GM21447 (cell line): Measurements from ENCODE around the gene ASF1A.
A peak's percentile ranks its signal among the peaks of the same experiment; 100 is the strongest.
"Not testable (repeated sequence)": the region's sequence is repeated elsewhere in the genome, so short reads cannot be mapped to it uniquely, and the experiment has no call there.

ENCODE experiments used
- ATAC-seq: cut with Tn5 transposase; IDR thresholded peaks from one replicate; pipeline ENCODE4 v1.9.1; 2021; ENCODE audit not compliant: unreplicated experiment

The ASF1A gene

GRCh38 chr6:118893807-118894424 is at the start of gene ASF1A:
Gene ASF1A (plus strand): TSS chr6:118894152. CDS start chr6:118894414, 262 bp downstream.
- ATAC-seq = peak; percentile 78

DNA sequence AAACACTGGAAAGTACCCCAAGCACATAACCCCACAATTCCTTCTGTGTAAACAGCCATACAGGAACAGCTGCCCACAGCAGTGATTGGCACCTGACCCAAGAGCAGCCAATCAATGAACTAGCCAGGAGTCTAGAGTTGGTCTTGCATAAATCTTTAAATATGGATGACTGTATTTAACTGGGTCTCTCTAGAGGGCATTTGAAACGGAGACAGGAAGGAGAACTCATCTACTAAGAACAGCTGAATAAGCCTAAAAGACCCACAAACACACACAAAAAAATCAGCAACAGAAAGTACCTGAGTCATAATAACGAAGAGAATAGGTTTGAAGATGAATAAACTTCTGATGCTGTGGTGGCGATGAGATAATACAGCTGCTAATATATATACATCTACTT is 49.0 kb upstream of the ASF1A start:
- ATAC-seq = no peak

GRCh38 chr6:118853408-118853807 is 40.5 kb upstream of the ASF1A start:
- no peak for ATAC-seq

DNA sequence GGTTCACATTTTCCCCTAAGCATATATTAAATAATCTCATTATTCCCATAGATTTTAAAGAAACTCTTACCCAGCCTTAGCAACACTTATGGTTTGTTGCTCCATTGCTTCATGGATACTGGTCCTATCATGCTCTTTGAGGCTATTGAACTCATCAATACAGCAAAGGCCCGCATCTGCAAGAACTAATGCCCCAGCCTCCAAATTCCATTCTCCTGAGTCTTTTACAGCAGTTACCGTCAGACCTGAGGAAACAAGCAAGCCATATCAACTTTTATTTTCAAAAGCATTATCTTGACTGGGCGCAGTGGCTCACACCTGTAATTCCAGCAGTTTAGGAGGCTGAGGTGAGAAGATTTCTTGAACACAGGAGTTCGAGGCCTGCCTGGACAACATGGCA is 37.7 kb upstream of the ASF1A start:
- no peak for ATAC-seq

DNA sequence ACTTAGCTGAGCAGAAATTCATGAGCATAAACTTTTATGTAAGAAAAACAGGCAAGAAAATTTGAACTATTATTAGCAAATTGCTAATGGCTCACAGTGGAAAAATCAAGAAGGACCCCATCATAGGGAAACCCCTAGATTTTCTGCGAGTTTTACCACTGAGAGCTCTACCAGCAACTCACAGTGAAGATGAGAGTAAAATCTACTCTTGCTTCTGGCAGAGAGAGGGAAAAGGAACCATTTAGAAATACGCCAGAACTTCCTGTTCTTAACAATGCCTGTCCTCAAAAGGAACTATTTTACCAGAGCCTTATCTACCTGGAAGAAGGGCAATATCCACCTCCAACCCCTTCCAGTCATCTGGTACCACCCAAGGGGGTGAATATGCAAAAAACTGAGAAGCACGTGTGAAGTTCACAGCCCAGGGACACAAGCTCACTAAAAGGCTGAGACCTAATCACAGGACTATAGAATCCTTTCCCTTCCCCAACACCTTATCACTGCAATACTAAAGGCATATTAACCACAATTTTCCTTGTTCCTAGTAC is 34.4 kb upstream of the ASF1A start:
- ATAC-seq = peak; percentile 59

GRCh38 chr6:118860363-118860762 is 33.6 kb upstream of the ASF1A start:
- ATAC-seq = no peak

DNA sequence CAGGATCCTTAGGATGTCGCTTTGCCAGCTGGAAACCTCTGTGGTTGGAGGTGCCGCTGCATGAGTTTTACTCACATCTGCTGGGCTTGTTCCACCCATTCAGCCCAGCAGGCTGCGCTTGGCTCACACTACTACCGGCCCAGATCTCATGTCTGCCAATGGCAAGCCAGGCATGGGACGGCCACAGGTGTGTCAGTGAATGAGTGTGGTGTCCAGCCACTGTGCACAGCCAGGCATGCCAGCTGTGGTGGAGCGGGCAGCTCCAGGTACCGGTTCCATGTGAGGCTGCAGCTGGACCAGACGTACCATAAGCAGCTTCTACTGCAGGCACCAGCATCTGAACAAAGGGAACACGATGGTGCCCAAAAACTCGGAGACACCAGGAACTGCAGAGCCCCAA is 33.1 kb upstream of the ASF1A start:
- no peak for ATAC-seq

GRCh38 chr6:118862443-118862842 is 31.5 kb upstream of the ASF1A start:
- no peak for ATAC-seq

- ATAC-seq = no peak
Observed at GRCh38 chr6:118864341-118865099, 29.4 kb upstream of the ASF1A start.

DNA sequence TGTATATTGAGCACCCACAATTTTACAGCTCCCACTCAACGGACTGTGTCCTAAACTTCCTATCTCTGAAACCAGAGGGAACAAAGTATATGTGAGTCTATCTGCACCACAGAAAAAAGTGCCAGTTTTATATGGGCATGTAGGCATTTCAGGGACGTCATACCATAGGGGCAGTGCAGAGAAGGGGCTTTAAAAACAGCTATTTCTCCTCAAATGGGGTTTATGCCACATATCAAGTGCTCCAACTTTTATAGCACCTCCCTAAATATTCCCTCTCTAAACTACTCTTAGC is 28.9 kb upstream of the ASF1A start:
- no peak for ATAC-seq

DNA sequence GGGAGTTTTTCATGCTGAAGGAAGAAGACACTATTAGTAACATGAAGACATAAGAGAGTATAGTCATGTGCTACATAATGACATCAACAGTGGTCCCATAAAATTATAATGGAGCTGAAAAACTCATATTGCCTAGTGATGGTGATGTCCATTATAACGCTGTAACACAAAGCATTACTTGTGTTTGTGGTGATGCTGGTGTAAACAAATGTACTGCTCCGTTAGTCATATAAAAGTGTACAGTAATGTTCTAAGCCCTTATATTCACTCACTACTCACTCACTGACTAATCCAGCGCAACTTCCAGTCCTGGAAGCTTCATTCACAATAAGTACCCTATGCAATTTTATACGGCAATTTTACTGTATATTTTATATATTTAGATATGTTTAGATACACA is 26.8 kb upstream of the ASF1A start:
- no peak for ATAC-seq

- not testable (repeated sequence) for ATAC-seq
Observed at GRCh38 chr6:118868901-118869300, 25.1 kb upstream of the ASF1A start.

GRCh38 chr6:118869350-118869749 is 24.6 kb upstream of the ASF1A start:
- ATAC-seq = no peak

DNA sequence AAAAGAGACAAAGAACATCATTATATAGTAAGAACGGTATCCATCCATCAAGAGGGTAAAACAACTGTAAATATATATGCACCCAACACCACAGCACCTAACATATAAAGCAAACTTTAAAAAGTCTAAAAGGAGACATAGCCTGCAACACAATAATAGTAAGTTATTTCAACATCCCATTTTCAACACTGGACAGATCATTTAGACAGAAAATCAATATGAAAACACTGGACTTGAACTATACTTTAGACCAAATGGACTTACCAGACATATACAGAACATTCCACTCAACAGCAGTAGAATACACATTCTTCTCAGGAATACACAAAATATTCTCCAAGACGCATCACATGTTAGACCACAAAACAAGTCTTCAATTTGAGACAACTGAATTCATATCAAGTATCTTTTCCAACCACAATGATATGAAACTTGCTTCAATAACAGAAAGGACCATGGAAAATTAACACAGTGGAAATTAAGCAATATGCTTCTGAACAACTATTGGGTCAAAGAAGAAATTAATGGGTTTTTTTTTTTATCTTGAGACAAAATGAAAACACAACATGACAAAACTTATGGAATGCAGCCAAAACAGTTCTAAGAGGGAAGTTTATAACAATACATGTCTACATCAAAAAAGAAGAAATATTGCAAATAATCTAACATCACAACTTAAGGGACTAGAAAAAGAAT is 23.9 kb upstream of the ASF1A start:
- no peak for ATAC-seq

- no peak for ATAC-seq
Observed at GRCh38 chr6:118871331-118871730, 22.6 kb upstream of the ASF1A start.

DNA sequence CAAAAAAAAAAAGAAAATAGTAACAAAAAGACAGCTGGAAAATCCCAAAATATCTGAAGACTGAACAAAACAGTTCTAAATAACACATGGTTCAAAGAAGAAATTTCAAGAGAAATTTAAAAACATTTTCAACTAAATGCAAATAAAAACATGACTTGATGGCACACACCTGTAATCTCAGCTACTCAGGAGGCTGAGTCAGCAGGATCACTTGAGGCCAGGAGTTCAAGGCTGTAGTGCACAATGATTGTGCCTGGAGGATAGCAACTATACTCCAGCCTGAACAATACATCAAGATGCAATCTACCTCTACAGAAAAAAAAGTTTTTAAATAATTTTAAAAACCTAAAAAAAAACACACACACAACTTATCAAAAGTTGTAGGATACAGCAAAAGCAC is 21.6 kb upstream of the ASF1A start:
- ATAC-seq = no peak

DNA sequence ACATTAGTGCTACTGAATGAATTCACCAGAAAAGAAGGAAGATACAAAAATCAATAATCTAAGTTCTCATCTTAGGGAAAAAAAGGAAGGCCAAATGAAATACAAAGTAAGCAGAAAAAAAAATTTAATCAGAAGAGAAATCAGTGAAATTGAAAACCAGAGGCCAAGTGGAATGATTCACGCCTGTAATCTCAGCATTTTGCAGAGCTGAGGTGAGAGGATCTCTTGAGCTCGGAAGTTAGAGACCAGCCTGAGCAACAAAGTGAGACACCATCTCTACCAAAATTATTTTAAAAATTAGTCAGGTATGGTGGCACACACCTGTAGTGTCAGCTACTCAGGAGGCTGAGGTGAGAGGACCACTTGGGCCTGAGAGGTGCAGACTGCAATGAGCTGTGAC is 21.2 kb upstream of the ASF1A start:
- ATAC-seq = no peak

DNA sequence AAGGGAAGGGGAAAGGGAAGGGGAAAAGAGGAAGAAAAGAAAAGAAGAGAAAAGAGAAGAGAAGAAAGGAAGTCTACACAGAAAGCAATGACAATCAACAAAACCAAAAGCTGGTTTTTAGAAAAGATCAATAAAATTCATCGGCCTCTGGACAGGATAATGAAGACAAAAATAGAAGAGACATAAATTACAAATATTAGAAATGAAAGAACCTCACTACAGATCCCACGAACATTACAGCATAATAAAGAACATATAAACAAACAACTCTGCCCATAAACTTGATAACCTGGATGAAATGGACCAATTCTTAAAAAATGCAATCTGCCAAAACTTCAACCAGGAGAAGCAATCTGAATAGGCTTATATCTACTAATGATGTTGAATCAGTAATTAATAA is 20.7 kb upstream of the ASF1A start:
- ATAC-seq = no peak

GRCh38 chr6:118875672-118876071 is 18.3 kb upstream of the ASF1A start:
- no peak for ATAC-seq

- ATAC-seq = no peak
Observed at GRCh38 chr6:118876198-118876597, 17.8 kb upstream of the ASF1A start.

DNA sequence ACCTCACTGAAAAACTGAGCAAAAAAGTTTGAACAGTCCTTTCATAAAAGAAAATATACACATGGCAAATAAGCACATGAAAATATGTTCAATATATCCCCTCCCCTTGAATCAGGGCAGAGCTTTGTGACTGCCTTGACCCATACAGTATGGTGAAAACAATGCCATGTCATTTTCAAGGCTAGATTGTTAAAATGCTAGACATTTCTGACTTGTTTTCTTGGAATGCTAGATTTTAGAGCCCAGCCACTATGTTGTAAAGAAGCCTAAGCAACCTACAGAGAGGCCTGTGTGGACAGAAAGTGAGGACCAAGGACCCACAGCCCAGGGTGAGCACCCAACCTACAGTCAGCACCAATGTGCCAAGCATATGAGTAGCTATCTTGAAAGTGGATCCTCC is 17.1 kb upstream of the ASF1A start:
- no peak for ATAC-seq

DNA sequence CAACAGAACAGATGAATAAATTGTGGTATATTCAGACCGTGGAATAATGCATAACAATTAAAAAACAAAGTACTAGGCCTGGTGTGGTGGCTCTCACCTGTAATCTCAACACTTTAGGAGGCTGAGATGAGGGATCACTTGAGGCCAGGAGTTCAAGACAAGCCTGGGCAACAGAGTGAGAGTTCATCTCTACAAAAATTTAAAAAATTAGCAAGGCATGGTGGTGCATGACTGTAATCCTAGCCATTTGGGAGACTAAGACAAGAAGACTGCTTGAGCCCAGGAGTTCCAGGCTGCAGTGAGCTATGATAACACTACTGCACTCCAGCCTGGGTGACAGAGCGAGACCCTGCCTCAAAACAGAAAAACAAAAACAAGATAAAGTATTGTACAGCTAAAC is 16.1 kb upstream of the ASF1A start:
- no peak for ATAC-seq
